Subcutaneous adipose tissue (tissue), 4 donors: Measurements from ENCODE around the gene FOXP1. TPM values are rescaled to one million over a fixed set of nuclear protein-coding genes. Genes with fewer than 3 reads are reported as not detected.

Source experiments
- total RNA-seq, 4 donors: library from RNA; depleted of rRNA; stranded (reverse); fragments of >200 nt; gene quantifications; one replicate each; pipeline ENCODE4 v1.1.0, GENCODE V29; 2016
- TF ChIP-seq, protein P1 (sequence below): fragments of 450-650 bp; IDR thresholded peaks from one replicate; pipeline ENCODE4 v1.5.1; 2016; ENCODE audit warnings: low read depth, mild to moderate bottlenecking, control low read depth, antibody characterized with exemption, moderate library complexity

Gene FOXP1
- total RNA-seq, 4 donors from 2014 or later, result 70.5 to 96.7 (median 88.0) TPM

DNA sequence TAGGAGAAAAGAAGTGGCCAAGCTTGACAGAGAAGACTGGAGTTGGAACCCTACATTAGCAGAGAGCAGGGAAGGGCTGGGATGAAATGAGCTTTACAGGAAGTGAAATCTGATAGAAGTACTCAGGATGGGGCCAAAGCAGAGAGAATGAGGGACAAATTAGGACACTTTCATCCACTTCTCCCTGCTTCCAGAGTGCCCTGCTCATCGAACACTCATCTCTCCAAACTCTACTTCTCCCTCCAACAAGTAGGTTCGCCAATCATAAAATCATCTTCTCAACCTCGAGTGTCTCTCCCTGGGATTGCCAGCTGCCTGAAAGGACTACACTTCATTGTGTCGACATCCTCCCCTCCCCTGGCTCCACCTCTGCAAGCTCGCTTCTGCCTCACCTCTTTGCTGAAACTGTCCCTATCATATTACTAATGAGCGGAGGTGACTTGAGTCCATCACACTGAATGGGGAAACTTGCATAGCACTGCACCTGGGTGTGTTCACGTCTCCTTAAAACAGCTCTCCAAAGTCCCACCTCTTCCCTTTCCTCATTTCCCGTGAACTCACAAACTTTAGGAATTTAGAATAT, 365.8 kb downstream of the FOXP1 start:
- TF ChIP-seq, protein P1, sequence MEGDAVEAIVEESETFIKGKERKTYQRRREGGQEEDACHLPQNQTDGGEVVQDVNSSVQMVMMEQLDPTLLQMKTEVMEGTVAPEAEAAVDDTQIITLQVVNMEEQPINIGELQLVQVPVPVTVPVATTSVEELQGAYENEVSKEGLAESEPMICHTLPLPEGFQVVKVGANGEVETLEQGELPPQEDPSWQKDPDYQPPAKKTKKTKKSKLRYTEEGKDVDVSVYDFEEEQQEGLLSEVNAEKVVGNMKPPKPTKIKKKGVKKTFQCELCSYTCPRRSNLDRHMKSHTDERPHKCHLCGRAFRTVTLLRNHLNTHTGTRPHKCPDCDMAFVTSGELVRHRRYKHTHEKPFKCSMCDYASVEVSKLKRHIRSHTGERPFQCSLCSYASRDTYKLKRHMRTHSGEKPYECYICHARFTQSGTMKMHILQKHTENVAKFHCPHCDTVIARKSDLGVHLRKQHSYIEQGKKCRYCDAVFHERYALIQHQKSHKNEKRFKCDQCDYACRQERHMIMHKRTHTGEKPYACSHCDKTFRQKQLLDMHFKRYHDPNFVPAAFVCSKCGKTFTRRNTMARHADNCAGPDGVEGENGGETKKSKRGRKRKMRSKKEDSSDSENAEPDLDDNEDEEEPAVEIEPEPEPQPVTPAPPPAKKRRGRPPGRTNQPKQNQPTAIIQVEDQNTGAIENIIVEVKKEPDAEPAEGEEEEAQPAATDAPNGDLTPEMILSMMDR, result no peak

DNA sequence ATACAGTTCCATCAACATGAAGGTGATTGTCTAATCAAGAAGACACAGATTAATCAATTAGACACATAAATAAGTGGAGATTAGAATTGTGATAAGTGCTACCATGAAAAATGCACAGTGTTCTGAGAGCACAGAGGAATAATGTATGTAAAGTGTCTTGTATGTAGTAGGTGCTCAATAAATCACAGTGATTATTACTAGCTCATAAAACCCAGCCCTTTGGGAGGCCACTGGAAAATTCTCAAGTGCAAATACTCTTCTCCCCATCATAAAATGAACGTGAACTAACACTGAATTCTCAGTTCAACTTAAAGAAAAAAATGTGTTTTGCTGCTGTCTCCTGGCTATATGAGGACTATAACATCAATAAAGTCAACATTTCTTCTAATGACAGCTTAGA, 368.2 kb downstream of the FOXP1 start:
- TF ChIP-seq, protein P1, result no peak

DNA sequence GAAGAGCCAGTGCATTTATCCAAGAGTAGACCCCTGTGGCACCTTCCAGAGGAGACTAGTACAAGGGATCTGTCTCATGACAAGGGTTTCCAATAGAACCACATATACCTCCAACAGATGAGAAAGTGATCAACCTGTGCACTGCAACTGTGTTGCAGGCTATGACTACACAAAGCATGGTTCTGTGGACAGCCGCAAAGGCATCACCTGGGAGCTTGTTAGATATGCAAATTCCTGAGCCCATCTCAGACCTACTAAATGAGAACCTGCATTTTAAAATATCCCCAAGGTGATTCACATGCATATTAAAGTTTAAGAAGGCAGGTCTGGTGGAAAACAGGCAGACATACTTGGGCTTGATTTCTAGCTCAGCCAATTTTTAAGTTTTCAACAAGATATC, 368.7 kb downstream of the FOXP1 start:
- TF ChIP-seq, protein P1, result no peak

DNA sequence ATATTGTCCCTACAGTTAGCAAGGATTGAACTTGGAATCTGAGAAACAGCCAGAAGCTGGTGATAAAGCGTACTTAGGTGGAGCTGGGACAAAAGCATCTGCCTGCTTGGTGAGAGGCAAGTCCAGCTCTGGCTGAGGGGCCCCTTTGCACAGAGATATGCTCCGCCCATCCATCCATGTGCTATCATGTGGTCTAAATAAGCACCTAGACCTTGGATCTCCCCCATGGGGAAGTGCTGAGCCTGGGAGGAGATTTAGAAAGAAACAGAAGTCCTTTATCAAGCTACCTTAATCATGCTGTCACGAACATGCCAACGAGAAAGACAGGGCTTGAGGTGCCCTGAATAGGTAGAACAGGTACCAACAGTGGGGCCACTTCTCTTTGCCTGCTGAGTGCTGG, 369.5 kb downstream of the FOXP1 start:
- TF ChIP-seq, protein P1, result no peak

DNA sequence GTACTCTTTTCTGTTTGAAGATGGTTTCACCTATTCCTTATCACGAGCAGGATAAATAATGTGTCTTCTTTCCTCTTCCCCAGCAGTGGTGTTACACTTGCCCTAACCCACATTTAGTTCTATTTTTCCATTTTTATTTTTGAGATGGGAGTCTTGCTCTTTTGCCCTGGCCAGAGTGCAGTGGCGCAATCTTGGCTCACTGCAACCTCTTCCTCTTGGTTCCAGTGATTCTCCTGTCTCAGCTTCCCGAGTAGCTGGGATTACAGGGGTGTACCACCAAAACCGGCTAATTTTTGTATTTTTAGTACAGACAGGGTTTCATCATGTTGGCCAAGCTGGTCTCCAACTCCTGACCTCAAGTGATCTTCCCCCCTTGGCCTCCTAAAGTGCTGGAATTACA, 372.4 kb downstream of the FOXP1 start:
- TF ChIP-seq, protein P1, result no peak

DNA sequence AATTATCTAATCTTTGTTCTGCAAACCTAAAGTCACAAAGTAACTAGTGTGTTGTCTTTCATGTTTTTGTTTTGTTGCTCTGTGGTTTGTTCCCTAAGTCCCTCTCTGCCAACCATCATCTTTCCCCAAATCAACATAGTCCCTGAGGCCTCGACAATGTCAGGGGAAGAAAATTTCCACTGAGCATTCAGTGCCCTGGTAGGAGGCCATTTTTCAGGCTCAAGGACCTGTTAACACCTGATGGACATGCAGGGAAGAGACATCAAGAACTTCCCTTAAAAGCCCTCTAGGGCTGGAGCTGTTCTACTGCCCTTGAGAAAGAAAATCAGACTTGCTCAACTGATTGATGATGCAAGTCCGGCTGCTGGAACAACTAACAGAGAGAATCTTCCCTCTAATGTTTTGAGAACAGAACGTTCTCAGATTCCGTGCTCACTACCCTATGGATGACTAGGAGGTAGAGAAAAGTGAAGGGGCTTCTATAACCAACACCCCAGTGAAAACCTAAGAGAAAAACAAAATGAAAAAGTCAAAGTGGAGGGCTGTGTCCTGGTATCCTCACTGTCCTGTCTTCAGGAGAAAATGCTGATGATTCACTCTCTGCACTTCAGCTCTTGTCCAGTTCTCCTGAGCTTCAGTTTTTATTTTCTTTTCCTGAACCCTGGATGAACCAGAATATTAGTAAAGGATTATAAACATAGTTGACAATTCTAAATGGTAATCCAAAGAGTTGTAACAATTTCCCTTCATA, 373.1 kb downstream of the FOXP1 start:
- TF ChIP-seq, protein P1, result no peak

DNA sequence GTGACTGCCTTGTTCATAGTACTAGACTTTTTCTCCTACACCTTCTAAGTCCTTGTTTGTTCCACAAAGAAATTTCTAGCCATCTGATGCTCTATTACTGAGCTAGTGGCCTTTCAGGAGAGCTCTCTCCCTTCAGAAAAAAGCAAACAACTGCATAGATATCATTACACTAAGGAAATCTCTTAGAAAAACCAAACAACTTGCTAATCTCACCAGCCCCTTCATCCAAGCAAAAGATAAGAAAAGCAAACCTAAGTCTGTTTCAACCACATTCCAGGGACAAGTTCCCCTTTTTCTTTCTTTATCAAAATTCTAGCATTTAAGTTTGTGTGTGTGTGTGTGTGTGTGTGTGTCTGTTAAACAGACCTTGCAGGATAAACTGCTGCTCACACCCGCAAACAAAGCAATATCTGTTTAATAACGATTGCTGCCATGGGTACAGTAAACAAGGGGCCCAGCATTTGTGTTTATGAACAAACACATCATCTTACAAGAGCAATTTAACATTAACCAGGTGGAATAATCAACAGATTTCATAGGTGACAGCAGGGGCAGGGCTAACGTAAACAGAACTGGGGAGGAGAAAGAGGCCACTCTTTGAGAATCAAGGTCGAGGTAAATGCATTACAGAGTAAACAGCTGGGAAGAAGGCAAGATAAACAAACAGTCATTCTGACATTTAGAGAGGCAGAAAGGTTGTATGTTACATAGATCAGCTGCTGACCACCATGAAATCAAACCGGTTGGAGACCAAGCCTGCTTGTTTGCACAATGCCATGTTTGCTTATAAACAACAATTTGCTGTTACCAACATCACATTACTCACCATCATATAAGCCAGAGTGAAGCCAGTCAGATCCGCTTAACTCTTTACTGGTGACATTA, 375.1 kb downstream of the FOXP1 start:
- TF ChIP-seq, protein P1, result no peak
